GM21515 (cell line): Measurements from ENCODE around the gene DAPK1.
"Not testable (repeated sequence)": the region's sequence is repeated elsewhere in the genome, so short reads cannot be mapped to it uniquely, and the experiment has no call there.

Source experiments
- ATAC-seq: cut with Tn5 transposase; IDR thresholded peaks from one replicate; pipeline ENCODE4 v1.9.1; 2021; ENCODE audit not compliant: unreplicated experiment

DAPK1 gene

GRCh38 chr9:87498046-87498810, 561 bp downstream of the DAPK1 start:
- ATAC-seq = peak; percentile 23

GRCh38 chr9:87498811-87499360, 1.2 kb downstream of the DAPK1 start:
- no peak for ATAC-seq

- ATAC-seq = peak; percentile 56
Measured at GRCh38 chr9:87499424-87500017, 1.9 kb downstream of the DAPK1 start.

DNA sequence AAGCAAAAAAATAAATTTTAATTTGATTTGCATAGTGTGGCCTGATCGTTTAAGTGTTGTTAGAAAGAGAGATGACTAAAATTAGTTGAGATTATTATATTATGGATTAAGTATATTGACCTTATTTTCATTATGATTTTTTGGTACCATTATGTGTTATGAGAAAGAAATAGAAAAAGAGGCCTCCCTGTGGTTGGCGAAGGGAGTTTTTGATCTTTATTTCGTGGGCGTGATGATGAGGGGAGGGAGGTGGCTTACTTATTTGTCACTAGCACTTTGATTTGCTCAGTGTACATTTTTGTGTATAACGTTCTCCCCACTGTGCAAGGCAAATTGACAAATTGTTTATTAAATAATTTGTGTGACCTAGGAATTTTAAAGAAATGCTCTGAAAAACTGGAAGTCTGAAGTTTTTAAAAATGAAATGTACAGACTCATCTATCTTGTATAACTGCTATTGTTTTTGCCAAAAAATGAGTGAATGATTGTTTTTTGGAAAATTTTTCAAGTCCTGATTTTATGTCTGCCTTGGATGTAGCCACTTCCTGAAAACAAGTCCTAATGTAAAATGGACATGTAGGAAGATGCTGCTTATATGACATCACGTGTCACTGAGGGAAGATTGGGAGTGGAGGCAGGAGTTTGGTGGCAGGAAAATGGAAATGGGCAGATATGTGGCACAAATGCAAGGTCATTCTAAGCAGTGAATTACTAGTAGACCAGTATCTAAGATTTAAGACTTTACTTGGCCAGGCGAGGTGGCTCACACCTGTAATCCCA, 3.0 kb downstream of the DAPK1 start:
- no peak for ATAC-seq

- ATAC-seq = not testable (repeated sequence)
Measured at GRCh38 chr9:87501271-87501656, 3.6 kb downstream of the DAPK1 start.

DNA sequence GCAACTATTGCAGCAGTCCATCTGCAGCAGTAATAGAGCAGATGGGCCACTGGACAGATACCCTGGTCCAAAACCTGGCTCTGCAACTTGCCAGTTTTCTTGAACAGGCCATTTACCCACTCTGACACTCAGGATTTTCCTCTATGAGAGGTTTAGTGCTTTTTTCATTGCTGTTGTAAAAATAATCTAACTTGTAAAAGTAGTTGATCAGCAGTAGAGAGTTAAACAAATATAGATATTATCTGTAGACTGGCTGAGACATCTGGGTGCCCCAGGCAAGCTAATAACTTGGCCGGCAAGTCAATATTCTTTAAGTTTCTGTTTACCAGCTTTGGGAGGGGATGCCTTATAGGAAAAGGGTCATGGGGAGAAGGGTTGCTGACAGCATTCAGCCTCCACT, 4.1 kb downstream of the DAPK1 start:
- ATAC-seq = no peak

- ATAC-seq = no peak
Measured at GRCh38 chr9:87502391-87503221, 4.9 kb downstream of the DAPK1 start.

DNA sequence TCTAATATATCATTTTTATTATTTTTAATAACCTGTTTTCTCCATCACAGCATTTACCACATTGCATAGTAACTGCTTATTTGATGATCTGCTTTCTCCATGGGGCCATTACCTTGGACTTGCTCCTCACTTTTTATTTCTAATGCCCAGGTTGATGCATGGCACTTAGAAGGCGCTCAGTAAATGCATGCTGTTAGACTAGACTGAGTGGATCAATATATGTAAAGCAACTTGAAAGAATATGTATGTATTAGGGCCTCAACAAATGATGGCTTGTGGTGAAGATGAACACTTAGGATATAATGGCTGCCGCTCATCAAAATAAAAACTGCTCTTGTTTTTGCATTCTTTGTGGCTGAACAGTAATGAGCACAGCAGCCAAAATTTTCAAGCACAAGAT, 5.8 kb downstream of the DAPK1 start:
- no peak for ATAC-seq

GRCh38 chr9:87503927-87504326, 6.3 kb downstream of the DAPK1 start:
- no peak for ATAC-seq

GRCh38 chr9:87504938-87505337, 7.3 kb downstream of the DAPK1 start:
- no peak for ATAC-seq

GRCh38 chr9:87505869-87506678, 8.4 kb downstream of the DAPK1 start:
- no peak for ATAC-seq

DNA sequence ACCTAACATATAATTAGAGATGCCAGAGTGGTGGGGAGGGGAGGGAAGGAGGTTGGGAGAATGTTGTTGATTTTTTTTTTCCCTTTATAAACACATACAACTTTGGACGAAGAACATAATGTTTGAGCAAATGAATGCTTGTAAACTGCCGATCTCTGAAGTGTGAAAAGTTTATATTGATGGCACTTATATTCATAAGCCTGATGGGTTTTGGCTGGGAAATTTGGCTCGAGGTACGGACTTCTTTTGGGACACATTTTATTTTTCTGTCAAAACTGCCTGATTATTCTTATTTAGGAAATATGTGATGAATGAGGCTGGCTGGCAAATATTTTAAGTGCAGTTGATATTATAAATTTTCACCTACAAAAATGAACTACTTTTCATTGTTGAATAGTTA, 9.9 kb downstream of the DAPK1 start:
- ATAC-seq = no peak

- no peak for ATAC-seq
Measured at GRCh38 chr9:87510252-87510683, 12.6 kb downstream of the DAPK1 start.

- ATAC-seq = no peak
Measured at GRCh38 chr9:87512311-87512710, 14.6 kb downstream of the DAPK1 start.

- no peak for ATAC-seq
Measured at GRCh38 chr9:87513161-87513560, 15.5 kb downstream of the DAPK1 start.

GRCh38 chr9:87513880-87514535, 16.3 kb downstream of the DAPK1 start:
- ATAC-seq = no peak

GRCh38 chr9:87515006-87515405, 17.3 kb downstream of the DAPK1 start:
- no peak for ATAC-seq

- ATAC-seq = no peak
Measured at GRCh38 chr9:87515588-87516221, 18.0 kb downstream of the DAPK1 start.
